ENCODE data around the gene ACACA.

- TF ChIP-seq PCBP2 (IDR thresholded peaks at IDR 0.05; ENCODE audit: low read depth, low read length, poor library complexity, severe bottlenecking) (no peak), XRCC3 (IDR thresholded peaks at IDR 0.05) (no peak), ZFP36 (IDR thresholded peaks at IDR 0.05; ENCODE audit: low read depth, low read length, partially characterized antibody) (no peak), ASH1L (IDR thresholded peaks at IDR 0.05; ENCODE audit: borderline replicate concordance, low read depth, partially characterized antibody) (no peak), ZNF395 (CRISPR knock-in tag; IDR thresholded peaks at IDR 0.05) (no peak), SMC3 (conservative IDR thresholded peaks at IDR 0.05; ENCODE audit: insufficient read depth, low read depth, low read length) (no peak), TCF7 (IDR thresholded peaks at IDR 0.05; ENCODE audit: borderline replicate concordance) (no peak), NFIC (IDR thresholded peaks at IDR 0.05) (no peak), ZNF3 (CRISPR knock-in tag; IDR thresholded peaks at IDR 0.05) (no peak)
- TF ChIP-seq, protein P1, sequence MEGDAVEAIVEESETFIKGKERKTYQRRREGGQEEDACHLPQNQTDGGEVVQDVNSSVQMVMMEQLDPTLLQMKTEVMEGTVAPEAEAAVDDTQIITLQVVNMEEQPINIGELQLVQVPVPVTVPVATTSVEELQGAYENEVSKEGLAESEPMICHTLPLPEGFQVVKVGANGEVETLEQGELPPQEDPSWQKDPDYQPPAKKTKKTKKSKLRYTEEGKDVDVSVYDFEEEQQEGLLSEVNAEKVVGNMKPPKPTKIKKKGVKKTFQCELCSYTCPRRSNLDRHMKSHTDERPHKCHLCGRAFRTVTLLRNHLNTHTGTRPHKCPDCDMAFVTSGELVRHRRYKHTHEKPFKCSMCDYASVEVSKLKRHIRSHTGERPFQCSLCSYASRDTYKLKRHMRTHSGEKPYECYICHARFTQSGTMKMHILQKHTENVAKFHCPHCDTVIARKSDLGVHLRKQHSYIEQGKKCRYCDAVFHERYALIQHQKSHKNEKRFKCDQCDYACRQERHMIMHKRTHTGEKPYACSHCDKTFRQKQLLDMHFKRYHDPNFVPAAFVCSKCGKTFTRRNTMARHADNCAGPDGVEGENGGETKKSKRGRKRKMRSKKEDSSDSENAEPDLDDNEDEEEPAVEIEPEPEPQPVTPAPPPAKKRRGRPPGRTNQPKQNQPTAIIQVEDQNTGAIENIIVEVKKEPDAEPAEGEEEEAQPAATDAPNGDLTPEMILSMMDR (IDR thresholded peaks at IDR 0.05 in 2 of 3, conservative IDR thresholded peaks at IDR 0.05 in 1 of 3; ENCODE audit: insufficient read depth in 2 of 3, low read depth in 1 of 3, low read length in 3 of 3), result no peak
Measured at GRCh38 chr17:37360632-37361031, 46.0 kb downstream of the ACACA start.

Data from K562 (cell line).